Epidermal melanocyte (primary cell): ENCODE data around the gene ZBTB5.
"Not testable (repeated sequence)": the region's sequence is repeated elsewhere in the genome, so short reads cannot be mapped to it uniquely, and the experiment has no call there.

ENCODE experiments used
- DNase-seq: peaks from one replicate; pipeline ENCODE4 v3.0.0; 2011; ENCODE audit warnings: low spot score; ENCODE audit not compliant: insufficient read length

The ZBTB5 gene

DNA sequence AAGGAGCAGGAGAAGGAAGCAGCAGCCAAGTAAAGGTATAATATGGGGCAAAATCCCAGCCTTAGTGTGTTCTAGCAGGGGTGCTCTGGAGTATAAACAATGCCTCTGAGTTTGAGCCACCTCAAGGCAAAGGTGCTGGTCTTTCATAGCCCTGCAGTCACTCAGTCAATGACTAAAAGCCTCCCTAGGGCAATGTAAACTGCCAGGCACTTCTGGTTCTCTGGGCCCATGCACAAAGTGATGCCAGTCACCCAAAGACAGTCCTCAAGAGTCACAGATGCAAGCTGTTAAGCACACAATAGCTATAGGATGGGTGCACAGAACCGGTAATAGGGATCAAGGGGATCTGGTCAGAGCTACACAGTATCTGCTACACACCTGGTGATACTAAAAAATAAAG, 12.6 kb downstream of the ZBTB5 start:
- DNase-seq = no peak

DNA sequence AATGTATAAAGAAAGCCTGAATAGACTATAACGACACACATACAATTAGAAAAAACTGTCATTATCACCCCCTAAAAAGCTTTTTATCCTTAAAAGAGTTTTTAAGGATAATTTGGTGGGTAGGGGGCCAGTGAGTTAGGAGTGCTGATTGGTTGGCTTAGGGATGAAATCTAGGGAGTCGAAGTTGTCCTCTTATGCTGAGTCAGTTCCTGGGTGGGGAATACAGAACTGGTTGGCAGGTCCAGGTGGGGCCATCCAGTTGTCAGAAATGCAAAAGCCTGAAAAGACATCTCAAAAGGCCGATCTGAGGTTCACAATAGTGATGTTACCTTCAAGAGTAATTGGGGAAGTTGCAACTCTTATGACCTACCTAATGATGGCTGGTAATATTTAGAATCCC, 13.6 kb downstream of the ZBTB5 start:
- DNase-seq = no peak

DNA sequence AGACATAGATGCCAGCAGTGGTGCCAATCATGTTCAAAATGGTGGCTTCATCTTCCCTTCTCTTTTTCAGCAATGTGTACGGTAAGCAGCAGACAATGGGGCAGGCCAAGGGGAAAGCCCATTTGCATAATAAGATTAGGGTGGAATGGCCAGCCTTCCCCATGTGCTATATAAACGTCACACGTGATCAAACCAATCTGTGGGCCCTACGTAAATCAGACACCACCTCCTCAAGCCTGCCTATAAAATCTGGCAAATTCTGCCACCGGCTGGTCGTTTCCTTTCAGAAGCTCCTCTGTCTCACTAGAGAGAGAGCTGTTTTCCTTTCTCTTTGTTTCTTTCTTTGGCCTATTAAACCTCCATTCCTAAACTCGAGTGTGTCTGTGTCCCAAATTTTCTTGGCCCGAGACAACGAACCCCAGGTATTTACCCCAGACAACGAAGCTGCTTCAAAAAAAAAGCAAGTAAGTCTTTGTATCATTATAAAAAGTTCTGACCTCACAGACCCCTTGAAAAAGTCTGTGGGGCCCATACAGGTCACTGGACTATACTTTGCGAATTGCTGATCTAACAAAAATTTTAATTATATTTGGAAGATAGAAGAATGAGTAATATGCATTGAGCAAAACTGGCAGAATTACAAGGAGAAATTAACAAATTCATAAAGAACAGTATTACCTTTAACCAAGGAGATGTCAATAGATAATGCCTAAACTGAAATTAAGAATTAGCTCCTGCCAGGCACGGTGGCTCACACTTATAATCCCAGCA, 15.2 kb downstream of the ZBTB5 start:
- DNase-seq = no peak

GRCh38 chr9:37447111-37447510, 18.1 kb downstream of the ZBTB5 start:
- no peak for DNase-seq

GRCh38 chr9:37446401-37446800, 18.8 kb downstream of the ZBTB5 start:
- DNase-seq = no peak

DNA sequence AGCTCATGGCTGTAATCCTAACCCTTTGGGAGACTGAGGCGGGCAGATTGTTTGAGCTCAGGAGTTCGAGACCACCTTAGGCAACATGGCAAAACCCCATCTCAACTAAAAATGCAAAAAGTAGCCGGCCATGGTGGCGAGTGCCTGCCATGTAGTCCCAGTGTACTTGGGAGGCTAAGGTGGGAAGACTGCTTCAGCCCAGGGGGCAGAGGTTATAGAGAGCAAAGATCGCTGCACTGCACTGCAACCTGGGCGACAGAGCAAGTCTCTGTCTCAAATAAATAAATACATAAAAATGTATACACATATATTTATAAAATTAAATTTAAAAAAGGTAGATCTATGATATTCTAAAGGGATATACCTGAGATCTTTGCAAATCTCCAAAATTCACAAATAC, 19.4 kb downstream of the ZBTB5 start:
- DNase-seq = no peak

DNA sequence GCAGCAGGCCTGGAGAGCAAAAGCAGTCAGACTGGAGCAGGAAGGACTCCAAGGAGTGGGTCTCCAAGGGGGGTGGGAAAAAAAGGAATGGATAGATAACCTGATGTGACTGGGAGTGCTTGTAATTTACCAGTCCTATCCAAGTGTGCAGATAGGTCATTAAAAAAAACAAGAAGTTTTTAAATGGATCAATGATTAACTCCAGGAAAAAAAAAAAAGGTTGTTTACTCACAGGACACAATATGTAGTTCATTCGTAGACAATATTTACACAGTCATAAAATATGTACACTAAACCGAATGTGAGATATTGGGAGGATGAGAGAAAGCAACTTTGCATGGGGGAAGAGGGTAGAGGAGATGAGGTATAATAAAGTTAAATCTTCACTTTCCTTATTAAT, 20.4 kb downstream of the ZBTB5 start:
- DNase-seq = no peak

DNA sequence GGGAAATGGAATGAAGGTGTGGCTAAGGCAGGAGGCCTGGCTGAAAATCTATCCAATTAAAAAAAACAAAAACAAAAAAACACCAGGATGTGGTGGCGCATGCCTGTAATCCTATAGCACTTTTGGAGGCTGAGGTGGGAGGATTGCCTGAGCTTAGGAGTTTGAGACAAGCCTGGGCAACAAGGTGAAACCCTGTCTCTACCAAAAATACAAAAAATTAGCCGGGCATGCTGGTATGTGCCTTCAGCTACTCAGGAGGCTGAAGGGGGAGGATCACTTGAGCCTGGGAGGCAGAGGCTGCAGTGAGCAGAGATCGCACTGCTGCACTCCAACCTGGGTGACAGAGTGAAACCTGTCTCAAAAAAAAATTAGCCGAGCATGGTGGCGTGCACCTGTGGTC, 21.7 kb downstream of the ZBTB5 start:
- no peak for DNase-seq

GRCh38 chr9:37442556-37442955, 22.7 kb downstream of the ZBTB5 start:
- DNase-seq = no peak

GRCh38 chr9:37441776-37442370, 23.4 kb downstream of the ZBTB5 start:
- DNase-seq = no peak

- no peak for DNase-seq
Observed at GRCh38 chr9:37438359-37438758, 26.9 kb downstream of the ZBTB5 start.

GRCh38 chr9:37437621-37438020, 27.6 kb downstream of the ZBTB5 start:
- DNase-seq = no peak

DNA sequence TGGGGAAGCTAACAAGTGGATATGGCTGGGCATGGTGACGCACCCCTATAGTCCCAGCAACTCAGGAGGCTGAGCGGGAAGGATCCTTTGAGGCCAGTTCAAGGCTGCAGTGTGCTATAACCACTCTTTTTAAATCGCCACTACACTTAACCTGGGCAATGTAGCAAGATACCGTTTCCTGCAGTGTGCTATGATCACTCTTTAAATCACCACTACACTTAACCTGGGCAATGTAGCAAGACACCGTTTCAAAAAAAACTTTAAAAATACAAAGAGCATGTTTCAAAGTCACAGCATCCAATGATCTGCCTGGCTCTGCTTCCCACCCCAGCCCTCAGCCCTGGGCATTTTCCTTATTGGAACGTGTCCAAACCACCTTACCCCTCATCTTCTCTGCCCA, 28.2 kb downstream of the ZBTB5 start:
- DNase-seq = no peak

DNA sequence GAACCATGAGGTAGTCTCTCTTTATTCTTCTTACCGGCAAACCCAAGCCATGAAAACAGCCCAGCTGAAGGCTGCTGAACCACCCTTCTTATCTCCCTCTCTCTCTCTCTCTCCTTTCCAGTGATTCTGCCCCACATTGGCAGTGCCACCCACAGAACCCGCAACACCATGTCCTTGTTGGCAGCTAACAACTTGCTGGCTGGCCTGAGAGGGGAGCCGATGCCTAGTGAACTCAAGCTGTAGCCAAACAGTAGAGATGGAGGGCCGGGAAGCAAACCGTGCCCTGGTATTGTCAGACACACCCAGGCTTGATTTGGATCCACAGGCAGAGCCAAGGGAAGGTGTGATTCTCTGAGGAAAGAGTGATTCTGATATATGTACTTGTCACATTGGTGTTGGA, 28.7 kb downstream of the ZBTB5 start:
- DNase-seq = no peak

DNA sequence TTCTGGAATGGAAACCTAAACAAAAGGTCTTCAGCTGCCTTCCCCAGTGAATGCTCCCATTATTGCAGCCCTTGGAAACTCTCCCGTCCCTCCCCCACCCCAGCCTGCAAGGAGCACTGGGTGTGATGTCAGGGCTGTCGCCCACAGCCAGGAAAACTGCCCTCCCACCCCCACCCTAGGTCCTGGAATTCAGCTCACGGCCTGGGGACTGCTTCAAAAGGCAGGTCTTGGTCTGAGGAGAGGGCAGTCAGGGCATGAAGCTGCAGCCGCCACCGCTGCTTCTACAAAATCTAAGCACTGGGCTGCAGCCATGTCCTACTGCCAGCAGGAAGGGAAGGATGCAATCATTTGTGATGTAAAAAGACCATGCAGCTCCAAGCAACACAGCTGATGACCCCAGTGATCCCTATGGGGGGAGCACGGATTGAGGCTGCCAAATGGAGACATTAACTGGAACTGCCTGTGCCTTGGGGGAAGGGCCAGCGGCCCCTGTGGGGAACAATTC, 31.3 kb downstream of the ZBTB5 start:
- peak; percentile 48 for DNase-seq

- DNase-seq = no peak
Observed at GRCh38 chr9:37432020-37432419, 33.2 kb downstream of the ZBTB5 start.

- DNase-seq = no peak
Observed at GRCh38 chr9:37430841-37431597, 34.2 kb downstream of the ZBTB5 start.

GRCh38 chr9:37429441-37430285, 35.6 kb downstream of the ZBTB5 start:
- no peak for DNase-seq

DNA sequence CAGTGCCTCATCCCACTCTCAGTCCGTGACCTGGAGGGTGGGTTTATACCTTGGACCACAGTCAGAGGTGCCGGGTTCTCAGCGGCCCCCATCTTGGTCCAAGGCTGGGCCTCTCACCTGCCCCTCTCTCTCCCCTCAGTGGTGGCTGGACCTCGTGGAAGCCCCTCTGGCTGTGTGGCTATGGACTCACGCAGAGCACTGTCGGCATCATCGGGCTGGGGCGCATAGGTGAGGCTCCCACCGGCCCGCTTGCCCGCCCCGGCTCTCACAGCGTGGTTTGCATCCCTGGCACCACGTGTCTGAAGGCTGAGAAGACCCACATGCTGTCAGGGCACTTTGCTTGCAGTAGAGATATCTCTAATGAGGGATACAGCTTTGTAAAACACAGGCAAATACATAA, 36.9 kb downstream of the ZBTB5 start:
- no peak for DNase-seq

GRCh38 chr9:37426846-37427245, 38.4 kb downstream of the ZBTB5 start:
- DNase-seq = no peak

- DNase-seq = not testable (repeated sequence)
Observed at GRCh38 chr9:37426431-37426830, 38.8 kb downstream of the ZBTB5 start.
